Astrocyte (in vitro differentiated cells and primary cell): ENCODE data around the gene ATP5MC2. TPM values are rescaled to one million over a fixed set of nuclear protein-coding genes. Genes with fewer than 3 reads are reported as not detected.
"Not testable (repeated sequence)": the region's sequence is repeated elsewhere in the genome, so short reads cannot be mapped to it uniquely, and the experiment has no call there.

Experiments
- DNase-seq: peaks from one replicate; pipeline ENCODE4 v3.0.0-alpha.2; 2010; ENCODE audit warnings: low read depth
- FAIRE-seq: peaks from 2 replicates; lab custom pipeline; 2011; peaks lifted over from hg19 to GRCh38; lab: Jason Lieb, UNC
- H2AFZ ChIP-seq: 2 replicates; pipeline ENCODE4 v1.6.0; 2012; ENCODE audit warnings: low read depth, low read length, inconsistent platforms
- H3K27ac ChIP-seq: 2 replicates; pipeline ENCODE4 v1.5.1; 2011; ENCODE audit warnings: low read depth, low read length, inconsistent platforms
- H3K27me3 ChIP-seq: 2 replicates; pipeline ENCODE4 v1.6.0; 2011; ENCODE audit warnings: low read length, inconsistent platforms; ENCODE audit not compliant: insufficient read depth
- H3K36me3 ChIP-seq: 2 replicates; pipeline ENCODE4 v1.5.1; 2011; ENCODE audit warnings: low read length, inconsistent platforms; ENCODE audit not compliant: insufficient read depth
- H3K4me1 ChIP-seq: 2 replicates; pipeline ENCODE4 v1.5.1; 2011; ENCODE audit warnings: low read length, inconsistent platforms; ENCODE audit not compliant: insufficient read depth
- H3K4me2 ChIP-seq: 2 replicates; pipeline ENCODE4 v1.6.0; 2012; ENCODE audit warnings: low read length, inconsistent platforms
- H3K4me3 ChIP-seq: 2 replicates; pipeline ENCODE4 v1.5.1; 2011; ENCODE audit warnings: low read depth, mild to moderate bottlenecking, low read length, inconsistent platforms; ENCODE audit not compliant: insufficient read depth
- H3K79me2 ChIP-seq: 2 replicates; pipeline ENCODE4 v1.6.0; 2012; ENCODE audit warnings: mild to moderate bottlenecking, low read length, inconsistent platforms; ENCODE audit not compliant: insufficient read depth
- H3K9ac ChIP-seq: 2 replicates; pipeline ENCODE4 v1.6.0; 2012; ENCODE audit warnings: mild to moderate bottlenecking, low read length, inconsistent platforms
- H3K9me3 ChIP-seq: 2 replicates; pipeline ENCODE4 v1.5.1; 2012; ENCODE audit warnings: low read depth, mild to moderate bottlenecking, low read length, inconsistent platforms; ENCODE audit not compliant: insufficient read depth
- H4K20me1 ChIP-seq: 2 replicates; pipeline ENCODE4 v1.6.0; 2012; ENCODE audit warnings: low read length, inconsistent platforms; ENCODE audit not compliant: insufficient read depth
- H3K27ac Mint-ChIP-seq: one replicate; pipeline ENCODE4 v1.8.0; 2021; ENCODE audit warnings: mild to moderate bottlenecking, mixed read lengths; ENCODE audit not compliant: unreplicated experiment
- H3K27me3 Mint-ChIP-seq: one replicate; pipeline ENCODE4 v1.8.0; 2021; ENCODE audit warnings: low read depth, mixed read lengths; ENCODE audit not compliant: unreplicated experiment
- H3K36me3 Mint-ChIP-seq: one replicate; pipeline ENCODE4 v1.8.0; 2021; ENCODE audit warnings: low read depth, mixed read lengths; ENCODE audit not compliant: unreplicated experiment
- H3K4me1 Mint-ChIP-seq: one replicate; pipeline ENCODE4 v1.8.0; 2021; ENCODE audit warnings: low read depth, mixed read lengths; ENCODE audit not compliant: unreplicated experiment
- H3K4me3 Mint-ChIP-seq: one replicate; pipeline ENCODE4 v1.8.0; 2021; ENCODE audit warnings: mild to moderate bottlenecking, moderate library complexity, mixed read lengths; ENCODE audit not compliant: unreplicated experiment
- H3K9me3 Mint-ChIP-seq: one replicate; pipeline ENCODE4 v1.8.0; 2021; ENCODE audit warnings: mild to moderate bottlenecking, mixed read lengths; ENCODE audit not compliant: unreplicated experiment
- EZH2 ChIP-seq: IDR thresholded peaks from 2 replicates; pipeline ENCODE4 v1.6.1; 2012; ENCODE audit warnings: mild to moderate bottlenecking, low read length, inconsistent platforms; ENCODE audit not compliant: insufficient read depth
- total RNA-seq: library from RNA; stranded (reverse); gene quantifications from 2 replicates; pipeline ENCODE4 v1.2.1, GENCODE V29; 2021
- TF ChIP-seq, protein P1 (sequence below): IDR thresholded peaks from 2 replicates; pipeline ENCODE4 v1.5.1; 2011; ENCODE audit warnings: low read depth, mild to moderate bottlenecking, inconsistent platforms, low read length, moderate library complexity; ENCODE audit not compliant: insufficient read depth

Gene ATP5MC2
- total RNA-seq, 1 donor from 2014 or later, result 237 TPM

DNA sequence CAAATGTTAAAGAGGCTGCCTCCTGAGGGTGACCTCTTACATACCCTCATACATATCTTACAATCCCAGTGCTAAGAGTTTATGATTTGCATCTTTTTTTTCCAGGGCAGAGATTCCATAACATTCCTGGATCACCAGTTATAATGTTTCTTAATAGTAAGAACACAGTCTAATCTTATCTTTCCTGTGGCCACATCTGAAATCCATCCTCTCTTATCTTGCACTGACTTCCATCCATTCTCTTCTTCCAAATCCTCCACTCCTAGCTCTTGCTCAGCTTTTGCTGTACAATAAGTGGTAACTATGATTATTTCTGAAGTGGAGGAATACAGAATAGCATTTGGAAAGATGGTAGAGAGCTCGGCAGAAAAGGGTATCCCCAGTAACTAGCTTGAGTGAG, 45.1 kb upstream of the ATP5MC2 start:
- peaks cover 2% of the 10 kb centered on the region for H3K9me3 Mint-ChIP-seq
- peaks cover 2% of the 10 kb centered on the region for H3K4me1 ChIP-seq
- no peak overlapping the region for H3K4me2 ChIP-seq
- no peak for TF ChIP-seq EZH2
- TF ChIP-seq, protein P1, sequence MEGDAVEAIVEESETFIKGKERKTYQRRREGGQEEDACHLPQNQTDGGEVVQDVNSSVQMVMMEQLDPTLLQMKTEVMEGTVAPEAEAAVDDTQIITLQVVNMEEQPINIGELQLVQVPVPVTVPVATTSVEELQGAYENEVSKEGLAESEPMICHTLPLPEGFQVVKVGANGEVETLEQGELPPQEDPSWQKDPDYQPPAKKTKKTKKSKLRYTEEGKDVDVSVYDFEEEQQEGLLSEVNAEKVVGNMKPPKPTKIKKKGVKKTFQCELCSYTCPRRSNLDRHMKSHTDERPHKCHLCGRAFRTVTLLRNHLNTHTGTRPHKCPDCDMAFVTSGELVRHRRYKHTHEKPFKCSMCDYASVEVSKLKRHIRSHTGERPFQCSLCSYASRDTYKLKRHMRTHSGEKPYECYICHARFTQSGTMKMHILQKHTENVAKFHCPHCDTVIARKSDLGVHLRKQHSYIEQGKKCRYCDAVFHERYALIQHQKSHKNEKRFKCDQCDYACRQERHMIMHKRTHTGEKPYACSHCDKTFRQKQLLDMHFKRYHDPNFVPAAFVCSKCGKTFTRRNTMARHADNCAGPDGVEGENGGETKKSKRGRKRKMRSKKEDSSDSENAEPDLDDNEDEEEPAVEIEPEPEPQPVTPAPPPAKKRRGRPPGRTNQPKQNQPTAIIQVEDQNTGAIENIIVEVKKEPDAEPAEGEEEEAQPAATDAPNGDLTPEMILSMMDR, result no peak
- peaks cover 44% of the 10 kb centered on the region for H3K36me3 Mint-ChIP-seq
- peaks cover 7% of the 10 kb centered on the region for H4K20me1 ChIP-seq
- H3K4me3 Mint-ChIP-seq, result no peak overlapping the region
- H3K4me3 ChIP-seq, result no peak overlapping the region
- no peak overlapping the region for H3K9ac ChIP-seq
- no peak overlapping the region for H3K27ac ChIP-seq
- FAIRE-seq (no peak), DNase-seq (no peak)
- peaks cover 6% of the 10 kb centered on the region for H3K36me3 ChIP-seq
- no peaks in the 10 kb centered on the region for H3K27me3 Mint-ChIP-seq
- H3K79me2 ChIP-seq, result no peaks in the 10 kb centered on the region
- H3K27ac Mint-ChIP-seq, result no peak overlapping the region
- H3K4me1 Mint-ChIP-seq, result peaks cover 8% of the 10 kb centered on the region
- H2AFZ ChIP-seq, result no peak overlapping the region
- no peaks in the 10 kb centered on the region for H3K9me3 ChIP-seq
- no peaks in the 10 kb centered on the region for H3K27me3 ChIP-seq

DNA sequence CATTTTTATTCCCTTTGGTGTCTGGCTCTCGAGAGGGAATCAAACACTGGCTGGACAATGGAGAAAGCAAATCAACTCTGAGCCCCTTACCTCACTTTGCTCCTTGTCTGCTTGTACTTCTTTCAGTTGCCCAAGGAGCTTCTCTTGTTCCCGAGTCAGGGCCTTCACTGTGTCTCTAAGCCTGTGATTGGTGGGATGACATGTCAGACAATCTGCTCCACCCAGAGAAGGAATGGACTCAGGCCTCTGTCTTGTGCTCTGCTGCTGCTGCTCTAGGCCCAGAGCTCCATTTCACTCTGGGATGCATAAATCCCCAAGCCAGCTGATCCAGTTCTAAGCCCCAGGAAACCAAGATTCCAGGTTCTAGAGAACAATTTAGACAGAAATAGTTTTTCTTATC, 43.8 kb upstream of the ATP5MC2 start:
- Mint-ChIP-seq H3K27ac (no peak overlapping the region), H3K36me3 (peaks cover 44% of the 10 kb centered on the region), H3K9me3 (peaks cover 2% of the 10 kb centered on the region), H3K4me3 (no peak overlapping the region), H3K4me1 (no peaks in the 10 kb centered on the region), H3K27me3 (no peaks in the 10 kb centered on the region)
- H3K36me3 ChIP-seq, result peaks cover 9% of the 10 kb centered on the region
- H2AFZ ChIP-seq, result no peak overlapping the region
- H3K9me3 ChIP-seq, result no peaks in the 10 kb centered on the region
- H3K27me3 ChIP-seq, result no peaks in the 10 kb centered on the region
- no peak for FAIRE-seq
- DNase-seq, result no peak
- H3K9ac ChIP-seq, result no peak overlapping the region
- H3K4me2 ChIP-seq, result no peak overlapping the region
- H3K4me3 ChIP-seq, result no peak overlapping the region
- H3K79me2 ChIP-seq, result no peaks in the 10 kb centered on the region
- TF ChIP-seq, protein P1, result no peak
- no peak for TF ChIP-seq EZH2
- no peak overlapping the region for H3K27ac ChIP-seq
- H3K4me1 ChIP-seq, result no peaks in the 10 kb centered on the region
- H4K20me1 ChIP-seq, result peaks cover 2% of the 10 kb centered on the region

DNA sequence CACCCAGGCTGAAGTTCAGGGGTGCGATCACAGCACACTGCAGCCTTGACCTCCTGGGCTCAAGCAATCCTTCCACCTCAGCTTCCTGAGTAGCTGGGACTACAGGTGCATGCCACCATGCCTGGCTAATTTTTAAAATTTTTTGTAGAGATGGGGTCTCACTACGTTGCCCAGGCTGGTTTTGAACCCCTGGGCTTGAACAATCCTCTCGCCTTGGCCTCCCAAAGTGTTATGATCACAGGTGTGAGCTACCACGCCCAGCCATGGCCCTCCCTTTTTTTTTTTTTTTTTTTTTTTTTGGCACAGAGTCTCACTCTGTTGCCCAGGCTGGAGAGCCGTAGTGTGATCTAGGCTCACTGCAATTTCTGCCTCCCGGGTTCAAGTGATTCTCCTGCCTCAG, 42.7 kb upstream of the ATP5MC2 start:
- H3K27me3 ChIP-seq, H4K20me1 ChIP-seq, H3K4me3 ChIP-seq, H3K4me2 ChIP-seq, H2AFZ ChIP-seq, H3K9ac ChIP-seq, H3K4me1 ChIP-seq, H3K4me1 Mint-ChIP-seq, H3K36me3 ChIP-seq, H3K4me3 Mint-ChIP-seq, H3K9me3 Mint-ChIP-seq, H3K27ac Mint-ChIP-seq, H3K9me3 ChIP-seq, H3K79me2 ChIP-seq, DNase-seq, H3K27me3 Mint-ChIP-seq, H3K27ac ChIP-seq, FAIRE-seq: not testable (repeated sequence)
- peaks cover 49% of the 10 kb centered on the region for H3K36me3 Mint-ChIP-seq
